Measurements from ENCODE around the gene ARHGEF39. TPM values are rescaled to one million over a fixed set of nuclear protein-coding genes. Genes with fewer than 3 reads are reported as not detected.

The ARHGEF39 gene
- polyA plus RNA-seq, 2 of the 4 experiments (the other 2 are of a cell fraction): 17.6 to 19.5 TPM

GRCh38 chr9:35691334-35691650 is 26.3 kb upstream of the ARHGEF39 start:
- Histone ChIP-seq H3K27ac (peak overlapping the region; percentile 93 to 99), H3K9me3 (no peaks in the 10 kb centered on the region), H3K4me2 (peak overlapping the region; percentile 79), H3K4me1 (peaks cover 41% of the 10 kb centered on the region), H3K4me3 (peak overlapping the region; percentile 87)
- CTCF ChIA-PET: interaction anchor here (1.2 to 32.5 kb wide), 6 partner anchors 8 to 88 kb away, joined by 3 to 758 read pairs (median 33); partner anchors contain the start of genes ARHGEF39, CA9, CCDC107 and CREB3
- TF ChIP-seq RARB (CRISPR knock-in tag; IDR thresholded peaks at IDR 0.05) (no peak), POLR2A (IDR thresholded peaks at IDR 0.05; ENCODE audit: low read length) (no peak)
- ATAC-seq (peak; percentile 28 to 44), FAIRE-seq (no peak), DNase-seq (ENCODE audit: low read depth in 1 of 2, low spot score in 1 of 2) (peak in 1 of 2 experiments; percentile 41)
- POLR2A ChIA-PET: interaction anchor here (0.6 to 4.3 kb wide), 10 partner anchors 11 to 584 kb away, joined by 5 to 24 read pairs (median 16); partner anchors contain the start of genes ARHGEF39, CA9, CCDC107 and CREB3
- WGBS (ENCODE audit: missing lambda C conversion rate): 34% methylated on average over 10 of the region's 10 CpGs

DNA sequence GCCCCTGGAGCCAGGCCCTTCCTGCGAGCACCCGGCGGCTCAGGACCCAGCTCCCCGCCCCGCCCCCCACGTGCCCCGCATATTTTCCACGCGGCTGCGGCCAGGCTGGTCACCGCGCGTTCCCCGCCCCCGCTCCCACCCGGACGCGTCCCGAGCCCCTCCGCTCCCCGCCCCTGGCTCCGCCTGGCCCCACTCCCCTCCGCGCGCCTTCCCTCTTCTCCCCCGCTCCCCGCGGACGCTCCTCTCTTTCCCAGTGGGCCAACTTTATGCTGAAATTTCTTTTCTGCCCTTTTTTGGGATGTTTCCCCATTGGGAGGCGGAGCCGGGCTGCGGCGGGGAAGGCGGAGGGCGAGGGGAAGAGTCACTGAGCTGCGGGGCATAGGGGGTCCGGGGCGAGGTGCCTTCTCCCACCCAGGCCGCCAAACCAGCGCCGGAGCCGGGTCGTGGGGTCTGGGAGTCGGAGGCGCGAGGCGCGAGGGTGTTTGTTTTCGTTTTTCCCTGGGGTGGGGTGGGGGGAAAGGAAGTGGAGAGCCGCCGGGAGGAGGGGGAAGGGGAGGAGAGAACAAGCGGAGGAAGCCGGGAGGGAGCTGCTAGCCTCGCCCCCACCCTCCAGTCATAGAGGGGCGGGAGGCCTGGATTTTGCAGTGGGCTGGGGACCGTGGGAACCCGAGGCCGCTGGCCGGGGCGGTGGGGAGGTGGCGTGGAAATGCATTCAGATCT is 25.8 kb upstream of the ARHGEF39 start:
- WGBS (ENCODE audit: missing lambda C conversion rate): 5% methylated on average over 21 of the region's 61 CpGs
- ATAC-seq (peak; percentile 60 to 71), FAIRE-seq (no peak), DNase-seq (ENCODE audit: low read depth in 1 of 2, low spot score in 1 of 2) (peak; percentile 68 to 71)
- Histone ChIP-seq H3K27ac (peak overlapping the region; percentile 93 to 99), H3K4me3 (peak overlapping the region; percentile 87), H3K4me1 (peaks cover 38% of the 10 kb centered on the region), H3K4me2 (peak overlapping the region; percentile 79), H3K9me3 (no peaks in the 10 kb centered on the region)
- POLR2A ChIA-PET: interaction anchor here (0.6 to 4.3 kb wide), 14 partner anchors 10 to 584 kb away, joined by 3 to 24 read pairs (median 7); partner anchors contain the start of genes ARHGEF39, CA9, CCDC107 and CREB3
- CTCF ChIA-PET: interaction anchor here (1.3 to 32.5 kb wide), 5 partner anchors 8 to 87 kb away, joined by 3 to 758 read pairs (median 62); partner anchors contain the start of genes ARHGEF39, CA9, CCDC107 and CREB3
- 0 out of 3 replicates have a peak, but pooled peaks have one; percentile 7 for TF ChIP-seq SMC3 (IDR thresholded peaks at IDR 0.05)
- TF ChIP-seq JUNB (IDR thresholded peaks at IDR 0.05): no peak
- TF ChIP-seq, protein P1, sequence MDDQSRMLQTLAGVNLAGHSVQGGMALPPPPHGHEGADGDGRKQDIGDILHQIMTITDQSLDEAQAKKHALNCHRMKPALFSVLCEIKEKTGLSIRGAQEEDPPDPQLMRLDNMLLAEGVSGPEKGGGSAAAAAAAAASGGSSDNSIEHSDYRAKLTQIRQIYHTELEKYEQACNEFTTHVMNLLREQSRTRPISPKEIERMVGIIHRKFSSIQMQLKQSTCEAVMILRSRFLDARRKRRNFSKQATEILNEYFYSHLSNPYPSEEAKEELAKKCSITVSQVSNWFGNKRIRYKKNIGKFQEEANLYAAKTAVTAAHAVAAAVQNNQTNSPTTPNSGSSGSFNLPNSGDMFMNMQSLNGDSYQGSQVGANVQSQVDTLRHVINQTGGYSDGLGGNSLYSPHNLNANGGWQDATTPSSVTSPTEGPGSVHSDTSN (IDR thresholded peaks at IDR 0.05): peak; percentile 36; the same call in 1 of the 2 replicates
- TF ChIP-seq, protein P2, sequence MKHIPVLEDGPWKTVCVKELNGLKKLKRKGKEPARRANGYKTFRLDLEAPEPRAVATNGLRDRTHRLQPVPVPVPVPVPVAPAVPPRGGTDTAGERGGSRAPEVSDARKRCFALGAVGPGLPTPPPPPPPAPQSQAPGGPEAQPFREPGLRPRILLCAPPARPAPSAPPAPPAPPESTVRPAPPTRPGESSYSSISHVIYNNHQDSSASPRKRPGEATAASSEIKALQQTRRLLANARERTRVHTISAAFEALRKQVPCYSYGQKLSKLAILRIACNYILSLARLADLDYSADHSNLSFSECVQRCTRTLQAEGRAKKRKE (CRISPR knock-in tag; IDR thresholded peaks at IDR 0.05; ENCODE audit: low read depth): no peak
- TF ChIP-seq POLR2A (IDR thresholded peaks at IDR 0.05; ENCODE audit: low read length): 0 out of 2 replicates have a peak, but pooled peaks have one; percentile 30
- TF ChIP-seq JUN (IDR thresholded peaks at IDR 0.05): peak in 1 of 2 experiments; percentile 30; a peak in 1 of 5 replicates
- TF ChIP-seq CEBPB (IDR thresholded peaks at IDR 0.05): no peak

- no peaks in the 10 kb centered on the region for H3K9me3 ChIP-seq
- TF ChIP-seq ELK1 (IDR thresholded peaks at IDR 0.05; ENCODE audit: low read depth, low read length): no peak
- TF ChIP-seq RAD21 (conservative IDR thresholded peaks at IDR 0.05 in 1 of 2, IDR thresholded peaks at IDR 0.05 in 1 of 2): no peak
- no peak for TF ChIP-seq SMC3 (IDR thresholded peaks at IDR 0.05)
- TF ChIP-seq NR3C1 (IDR thresholded peaks at IDR 0.05): no peak
- H3K4me2 ChIP-seq: peak overlapping the region; percentile 79
- ChIA-PET POLR2A (interaction anchor here (0.8 to 4.3 kb wide), 13 partner anchors 10 to 122 kb away, joined by 3 to 24 read pairs (median 9); partner anchors contain the start of genes ARHGEF39, CA9, CCDC107 and CREB3), CTCF (interaction anchor here (1.4 to 32.5 kb wide), 4 partner anchors 9 to 43 kb away, joined by 3 to 758 read pairs (median 280); partner anchors contain the start of genes ARHGEF39, CA9, CCDC107 and CREB3)
- WGBS (ENCODE audit: missing lambda C conversion rate): 0% methylated on average over 11 of the region's 21 CpGs
- peaks cover 39% of the 10 kb centered on the region for H3K4me1 ChIP-seq
- peak overlapping the region; percentile 93 to 99 for H3K27ac ChIP-seq
- ATAC-seq: no peak
- peak overlapping the region; percentile 87 for H3K4me3 ChIP-seq
- FAIRE-seq: no peak
- DNase-seq (ENCODE audit: low read depth in 1 of 2, low spot score in 1 of 2): peak in 1 of 2 experiments; percentile 51
Observed at GRCh38 chr9:35690294-35690613, 25.3 kb upstream of the ARHGEF39 start.

DNA sequence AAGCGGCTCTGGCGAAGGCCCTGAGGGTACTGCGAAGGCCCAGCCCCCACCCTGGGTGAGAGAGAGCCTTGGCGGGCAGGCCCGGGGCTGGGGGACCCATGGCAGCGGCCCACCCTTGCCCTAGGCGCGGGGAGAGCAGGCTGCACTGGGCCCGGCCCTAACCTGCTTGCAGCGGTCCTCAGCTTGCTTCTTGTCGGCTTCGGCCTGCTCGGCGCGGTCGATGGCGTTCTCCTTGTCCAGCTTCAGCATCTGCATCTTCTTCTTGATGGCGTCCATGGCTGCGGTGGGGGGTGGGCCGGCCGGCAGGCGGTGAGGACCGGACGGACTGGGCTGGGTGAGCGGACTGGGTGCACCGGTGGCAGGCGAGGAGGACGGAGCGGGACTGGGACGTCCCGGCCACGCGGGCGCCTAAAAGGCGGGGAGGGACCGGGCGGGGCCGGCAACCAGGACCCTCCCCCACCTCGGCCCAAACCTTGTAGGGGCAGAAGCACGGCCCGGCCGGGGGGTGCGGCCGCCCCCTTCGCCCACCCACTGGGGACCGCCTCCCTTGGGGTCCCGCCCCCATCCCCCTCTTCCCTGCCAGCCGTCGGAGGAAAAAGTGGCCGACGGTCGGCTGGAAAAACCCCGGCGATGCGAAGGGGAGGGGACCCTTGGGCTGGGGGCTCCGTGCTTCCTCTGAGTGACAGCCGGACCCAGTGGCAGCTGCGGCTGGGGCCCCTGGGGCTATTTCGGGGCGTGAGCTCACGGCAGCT is 24.7 kb upstream of the ARHGEF39 start, which contains the start of gene TPM2:
TSS of gene TPM2 (minus strand) at position 384 of the 752 bp plus-strand sequence. CDS start at position 276, 108 bp downstream.
- ATAC-seq: peak; percentile 73 to 86
- WGBS (ENCODE audit: missing lambda C conversion rate): 0% methylated on average over 8 of the region's 61 CpGs
- H3K4me2 ChIP-seq: peak within 1 kb of the TSS; percentile 79
- ChIA-PET CTCF (interaction anchor here (1.1 to 32.5 kb wide), 6 partner anchors 9 to 45 kb away, joined by 3 to 758 read pairs (median 36); partner anchors contain the start of genes ARHGEF39, CA9, CCDC107 and CREB3), POLR2A (interaction anchor here (0.8 to 4.3 kb wide), 12 partner anchors 9 to 123 kb away, joined by 3 to 24 read pairs (median 11); partner anchors contain the start of genes ARHGEF39, CA9, CCDC107 and CREB3)
- peak within 1 kb of the TSS; percentile 93 to 99 for H3K27ac ChIP-seq
- DNase-seq (ENCODE audit: low read depth in 1 of 2, low spot score in 1 of 2): peak; percentile 70 to 88
- peaks cover 41% of the 10 kb centered on the region for H3K4me1 ChIP-seq
- peak within 1 kb of the TSS; percentile 87 for H3K4me3 ChIP-seq
- FAIRE-seq: no peak
- no peaks in the 10 kb centered on the region for H3K9me3 ChIP-seq
- TF ChIP-seq NFE2L2 (conservative IDR thresholded peaks at IDR 0.05; ENCODE audit: low read length) (no peak), SMC3 (IDR thresholded peaks at IDR 0.05) (peak; percentile 30; the same call in 1 of the 3 replicates), MAZ (IDR thresholded peaks at IDR 0.05; ENCODE audit: borderline replicate concordance, low read depth, low read length) (no peak), NR3C1 (IDR thresholded peaks at IDR 0.05) (no peak), CEBPB (IDR thresholded peaks at IDR 0.05) (no peak), HOXB13 (CRISPR knock-in tag; IDR thresholded peaks at IDR 0.05; ENCODE audit: low read depth) (no peak), FOSL2 (IDR thresholded peaks at IDR 0.05) (no peak), FOSL2 (CRISPR knock-in tag; IDR thresholded peaks at IDR 0.05) (no peak), CHD4 (IDR thresholded peaks at IDR 0.05; ENCODE audit: borderline replicate concordance) (no peak)
- TF ChIP-seq, protein P1 (IDR thresholded peaks at IDR 0.05): peak; percentile 67; the same call in 1 of the 2 replicates
- TF ChIP-seq, protein P2 (CRISPR knock-in tag; IDR thresholded peaks at IDR 0.05; ENCODE audit: low read depth): no peak
- TF ChIP-seq, protein P3, sequence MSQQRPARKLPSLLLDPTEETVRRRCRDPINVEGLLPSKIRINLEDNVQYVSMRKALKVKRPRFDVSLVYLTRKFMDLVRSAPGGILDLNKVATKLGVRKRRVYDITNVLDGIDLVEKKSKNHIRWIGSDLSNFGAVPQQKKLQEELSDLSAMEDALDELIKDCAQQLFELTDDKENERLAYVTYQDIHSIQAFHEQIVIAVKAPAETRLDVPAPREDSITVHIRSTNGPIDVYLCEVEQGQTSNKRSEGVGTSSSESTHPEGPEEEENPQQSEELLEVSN (IDR thresholded peaks at IDR 0.05; ENCODE audit: borderline replicate concordance, low read depth): peak; percentile 73

Measured in A549 (cell line).